Astrocyte (in vitro differentiated cells and primary cell): ENCODE results near the gene EID2B. TPM values are rescaled to one million over a fixed set of nuclear protein-coding genes. Genes with fewer than 3 reads are reported as not detected.

Experiments
- DNase-seq: peaks from one replicate; pipeline ENCODE4 v3.0.0-alpha.2; 2010; ENCODE audit warnings: low read depth
- FAIRE-seq: peaks from 2 replicates; lab custom pipeline; 2011; peaks lifted over from hg19 to GRCh38; lab: Jason Lieb, UNC
- H2AFZ ChIP-seq: 2 replicates; pipeline ENCODE4 v1.6.0; 2012; ENCODE audit warnings: low read depth, low read length, inconsistent platforms
- H3K27ac ChIP-seq: 2 replicates; pipeline ENCODE4 v1.5.1; 2011; ENCODE audit warnings: low read depth, low read length, inconsistent platforms
- H3K27me3 ChIP-seq: 2 replicates; pipeline ENCODE4 v1.6.0; 2011; ENCODE audit warnings: low read length, inconsistent platforms; ENCODE audit not compliant: insufficient read depth
- H3K36me3 ChIP-seq: 2 replicates; pipeline ENCODE4 v1.5.1; 2011; ENCODE audit warnings: low read length, inconsistent platforms; ENCODE audit not compliant: insufficient read depth
- H3K4me1 ChIP-seq: 2 replicates; pipeline ENCODE4 v1.5.1; 2011; ENCODE audit warnings: low read length, inconsistent platforms; ENCODE audit not compliant: insufficient read depth
- H3K4me2 ChIP-seq: 2 replicates; pipeline ENCODE4 v1.6.0; 2012; ENCODE audit warnings: low read length, inconsistent platforms
- H3K4me3 ChIP-seq: 2 replicates; pipeline ENCODE4 v1.5.1; 2011; ENCODE audit warnings: low read depth, mild to moderate bottlenecking, low read length, inconsistent platforms; ENCODE audit not compliant: insufficient read depth
- H3K79me2 ChIP-seq: 2 replicates; pipeline ENCODE4 v1.6.0; 2012; ENCODE audit warnings: mild to moderate bottlenecking, low read length, inconsistent platforms; ENCODE audit not compliant: insufficient read depth
- H3K9ac ChIP-seq: 2 replicates; pipeline ENCODE4 v1.6.0; 2012; ENCODE audit warnings: mild to moderate bottlenecking, low read length, inconsistent platforms
- H3K9me3 ChIP-seq: 2 replicates; pipeline ENCODE4 v1.5.1; 2012; ENCODE audit warnings: low read depth, mild to moderate bottlenecking, low read length, inconsistent platforms; ENCODE audit not compliant: insufficient read depth
- H4K20me1 ChIP-seq: 2 replicates; pipeline ENCODE4 v1.6.0; 2012; ENCODE audit warnings: low read length, inconsistent platforms; ENCODE audit not compliant: insufficient read depth
- H3K27ac Mint-ChIP-seq: one replicate; pipeline ENCODE4 v1.8.0; 2021; ENCODE audit warnings: mild to moderate bottlenecking, mixed read lengths; ENCODE audit not compliant: unreplicated experiment
- H3K27me3 Mint-ChIP-seq: one replicate; pipeline ENCODE4 v1.8.0; 2021; ENCODE audit warnings: low read depth, mixed read lengths; ENCODE audit not compliant: unreplicated experiment
- H3K36me3 Mint-ChIP-seq: one replicate; pipeline ENCODE4 v1.8.0; 2021; ENCODE audit warnings: low read depth, mixed read lengths; ENCODE audit not compliant: unreplicated experiment
- H3K4me1 Mint-ChIP-seq: one replicate; pipeline ENCODE4 v1.8.0; 2021; ENCODE audit warnings: low read depth, mixed read lengths; ENCODE audit not compliant: unreplicated experiment
- H3K4me3 Mint-ChIP-seq: one replicate; pipeline ENCODE4 v1.8.0; 2021; ENCODE audit warnings: mild to moderate bottlenecking, moderate library complexity, mixed read lengths; ENCODE audit not compliant: unreplicated experiment
- H3K9me3 Mint-ChIP-seq: one replicate; pipeline ENCODE4 v1.8.0; 2021; ENCODE audit warnings: mild to moderate bottlenecking, mixed read lengths; ENCODE audit not compliant: unreplicated experiment
- EZH2 ChIP-seq: IDR thresholded peaks from 2 replicates; pipeline ENCODE4 v1.6.1; 2012; ENCODE audit warnings: mild to moderate bottlenecking, low read length, inconsistent platforms; ENCODE audit not compliant: insufficient read depth
- total RNA-seq: library from RNA; stranded (reverse); gene quantifications from 2 replicates; pipeline ENCODE4 v1.2.1, GENCODE V29; 2021
- TF ChIP-seq, protein P1 (sequence below): IDR thresholded peaks from 2 replicates; pipeline ENCODE4 v1.5.1; 2011; ENCODE audit warnings: low read depth, mild to moderate bottlenecking, inconsistent platforms, low read length, moderate library complexity; ENCODE audit not compliant: insufficient read depth

The EID2B gene
- total RNA-seq, 1 donor from 2014 or later = 2.6 TPM

- no peak overlapping the region for H3K4me3 ChIP-seq
- H4K20me1 ChIP-seq = peaks cover 6% of the 10 kb centered on the region
- H3K4me1 ChIP-seq = peaks cover 4% of the 10 kb centered on the region
- DNase-seq (no peak), FAIRE-seq (no peak)
- H3K4me3 Mint-ChIP-seq = no peak overlapping the region
- H3K27ac ChIP-seq = no peak overlapping the region
- H3K27ac Mint-ChIP-seq = no peak overlapping the region
- H2AFZ ChIP-seq = no peak overlapping the region
- peaks cover 11% of the 10 kb centered on the region for H3K27me3 Mint-ChIP-seq
- no peaks in the 10 kb centered on the region for H3K4me1 Mint-ChIP-seq
- no peak overlapping the region for H3K9ac ChIP-seq
- no peaks in the 10 kb centered on the region for H3K79me2 ChIP-seq
- H3K9me3 Mint-ChIP-seq = no peaks in the 10 kb centered on the region
- peaks cover 15% of the 10 kb centered on the region for H3K36me3 Mint-ChIP-seq
- TF ChIP-seq EZH2 = no peak
- TF ChIP-seq, protein P1, sequence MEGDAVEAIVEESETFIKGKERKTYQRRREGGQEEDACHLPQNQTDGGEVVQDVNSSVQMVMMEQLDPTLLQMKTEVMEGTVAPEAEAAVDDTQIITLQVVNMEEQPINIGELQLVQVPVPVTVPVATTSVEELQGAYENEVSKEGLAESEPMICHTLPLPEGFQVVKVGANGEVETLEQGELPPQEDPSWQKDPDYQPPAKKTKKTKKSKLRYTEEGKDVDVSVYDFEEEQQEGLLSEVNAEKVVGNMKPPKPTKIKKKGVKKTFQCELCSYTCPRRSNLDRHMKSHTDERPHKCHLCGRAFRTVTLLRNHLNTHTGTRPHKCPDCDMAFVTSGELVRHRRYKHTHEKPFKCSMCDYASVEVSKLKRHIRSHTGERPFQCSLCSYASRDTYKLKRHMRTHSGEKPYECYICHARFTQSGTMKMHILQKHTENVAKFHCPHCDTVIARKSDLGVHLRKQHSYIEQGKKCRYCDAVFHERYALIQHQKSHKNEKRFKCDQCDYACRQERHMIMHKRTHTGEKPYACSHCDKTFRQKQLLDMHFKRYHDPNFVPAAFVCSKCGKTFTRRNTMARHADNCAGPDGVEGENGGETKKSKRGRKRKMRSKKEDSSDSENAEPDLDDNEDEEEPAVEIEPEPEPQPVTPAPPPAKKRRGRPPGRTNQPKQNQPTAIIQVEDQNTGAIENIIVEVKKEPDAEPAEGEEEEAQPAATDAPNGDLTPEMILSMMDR = no peak
- H3K9me3 ChIP-seq = no peaks in the 10 kb centered on the region
- peaks cover 2% of the 10 kb centered on the region for H3K27me3 ChIP-seq
- H3K36me3 ChIP-seq = peaks cover 10% of the 10 kb centered on the region
- no peak overlapping the region for H3K4me2 ChIP-seq
Observed at GRCh38 chr19:39492788-39493187, 39.9 kb downstream of the EID2B start.

- Histone ChIP-seq H3K27me3 (no peaks in the 10 kb centered on the region), H3K4me3 (no peak overlapping the region), H3K9me3 (no peaks in the 10 kb centered on the region), H3K9ac (no peak overlapping the region), H3K36me3 (peaks cover 11% of the 10 kb centered on the region), H3K79me2 (no peaks in the 10 kb centered on the region), H3K4me1 (no peaks in the 10 kb centered on the region), H3K4me2 (no peak overlapping the region), H3K27ac (no peak overlapping the region), H2AFZ (no peak overlapping the region), H4K20me1 (peaks cover 9% of the 10 kb centered on the region)
- no peak for FAIRE-seq
- TF ChIP-seq, protein P1 = no peak
- TF ChIP-seq EZH2 = no peak
- H3K27me3 Mint-ChIP-seq = peaks cover 7% of the 10 kb centered on the region
- H3K36me3 Mint-ChIP-seq = peaks cover 15% of the 10 kb centered on the region
- no peaks in the 10 kb centered on the region for H3K9me3 Mint-ChIP-seq
- H3K4me3 Mint-ChIP-seq = no peak overlapping the region
- no peak for DNase-seq
- H3K27ac Mint-ChIP-seq = no peak overlapping the region
- no peaks in the 10 kb centered on the region for H3K4me1 Mint-ChIP-seq
Observed at GRCh38 chr19:39492225-39492624, 40.4 kb downstream of the EID2B start.

DNA sequence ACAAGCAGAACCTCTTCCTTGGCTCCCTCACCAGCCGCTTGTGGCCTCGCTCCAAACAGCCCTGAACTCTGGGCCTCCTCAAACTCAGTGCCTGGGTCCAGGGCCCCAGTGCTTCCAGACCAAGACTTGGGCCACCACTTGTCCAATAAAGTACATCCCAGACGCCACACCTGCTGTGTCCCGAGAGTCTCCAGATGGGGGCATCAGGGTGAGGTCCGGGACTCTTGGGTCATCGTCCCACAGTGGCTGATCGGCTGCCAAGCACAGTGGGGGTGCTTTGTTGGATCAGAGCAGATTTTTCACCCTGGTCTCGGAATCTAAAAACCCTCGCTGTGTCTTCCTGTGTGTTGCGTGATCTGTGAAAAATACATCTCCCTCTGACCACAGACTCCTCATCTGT lies 42.9 kb downstream of the EID2B start:
- Histone ChIP-seq H3K4me2 (no peak overlapping the region), H3K4me1 (no peaks in the 10 kb centered on the region), H3K36me3 (peaks cover 19% of the 10 kb centered on the region), H4K20me1 (peaks cover 16% of the 10 kb centered on the region), H3K27ac (no peak overlapping the region), H3K4me3 (no peak overlapping the region), H3K9ac (no peak overlapping the region), H3K79me2 (peaks cover 19% of the 10 kb centered on the region), H2AFZ (no peak overlapping the region), H3K9me3 (no peaks in the 10 kb centered on the region), H3K27me3 (no peaks in the 10 kb centered on the region)
- H3K4me1 Mint-ChIP-seq = no peaks in the 10 kb centered on the region
- no peak overlapping the region for H3K4me3 Mint-ChIP-seq
- TF ChIP-seq EZH2 = no peak
- TF ChIP-seq, protein P1 = no peak
- peaks cover 19% of the 10 kb centered on the region for H3K36me3 Mint-ChIP-seq
- no peaks in the 10 kb centered on the region for H3K9me3 Mint-ChIP-seq
- H3K27me3 Mint-ChIP-seq = no peaks in the 10 kb centered on the region
- no peak overlapping the region for H3K27ac Mint-ChIP-seq
- FAIRE-seq (no peak), DNase-seq (no peak)
